HG03342 (cell line): ENCODE measurements around the gene EFCAB9.

Experiments used
- ATAC-seq: cut with Tn5 transposase; IDR thresholded peaks from one replicate; pipeline ENCODE4 v1.9.1; 2021; ENCODE audit warnings: mild to moderate bottlenecking, moderate library complexity; ENCODE audit not compliant: unreplicated experiment

Gene EFCAB9

GRCh38 chr5:172165465-172165864, 28.5 kb upstream of the EFCAB9 start:
- ATAC-seq, result no peak

DNA sequence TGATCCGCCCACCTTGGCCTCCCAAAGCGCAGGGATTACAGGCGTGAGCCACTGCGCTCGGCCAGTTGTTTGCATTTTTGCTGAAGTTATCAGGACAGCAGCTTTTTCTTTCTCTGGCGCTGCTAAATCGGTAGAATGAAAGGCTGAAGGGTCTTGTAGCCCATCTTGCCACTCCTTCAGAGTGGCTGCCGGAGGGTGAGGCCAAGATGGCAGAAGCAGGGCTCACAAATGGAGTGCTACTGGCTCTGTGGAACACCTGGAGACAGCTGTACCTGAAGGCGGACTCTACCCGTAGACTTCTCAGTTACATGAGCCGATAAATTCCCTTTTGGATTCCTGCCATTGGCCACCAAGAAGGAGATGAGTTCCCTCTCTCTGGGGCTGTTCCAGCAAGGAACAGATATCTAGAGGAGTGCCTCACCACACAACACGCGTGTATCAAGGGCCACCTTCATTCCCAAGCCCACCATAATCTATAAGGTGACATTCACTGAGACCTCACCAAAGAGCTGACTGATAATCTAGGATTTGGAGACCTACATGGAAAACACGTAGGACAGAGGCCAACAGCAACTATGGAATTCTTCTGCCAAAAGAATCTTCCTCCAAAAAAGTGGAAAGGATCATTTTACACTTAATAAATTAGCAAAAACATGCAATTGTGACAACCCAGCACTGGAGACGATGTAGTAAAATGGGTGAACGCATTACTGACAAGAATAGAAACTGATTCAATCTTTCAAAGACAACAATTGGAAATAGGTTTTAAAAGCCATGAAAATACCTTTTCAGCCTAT, 27.7 kb upstream of the EFCAB9 start:
- ATAC-seq, result no peak

DNA sequence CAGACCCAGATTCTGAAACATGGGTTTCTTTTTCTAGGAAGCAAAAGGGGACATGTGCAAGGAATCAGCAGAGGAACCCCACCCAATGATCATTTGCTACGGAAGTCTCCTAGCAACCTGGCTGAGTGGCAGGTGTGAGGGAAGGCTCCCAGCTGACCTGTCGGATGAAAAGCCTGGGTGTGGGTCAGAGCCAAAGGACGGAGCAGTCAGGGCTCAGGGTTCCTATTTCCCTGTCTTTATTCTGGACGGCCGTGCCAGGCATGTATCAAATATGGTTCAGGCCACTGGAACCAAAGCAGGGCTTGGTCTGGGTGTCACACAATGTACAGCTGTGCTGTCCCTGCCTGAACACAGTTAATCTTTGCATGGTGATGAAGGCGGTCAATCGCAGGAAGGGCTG, 26.1 kb upstream of the EFCAB9 start:
- ATAC-seq, result no peak

DNA sequence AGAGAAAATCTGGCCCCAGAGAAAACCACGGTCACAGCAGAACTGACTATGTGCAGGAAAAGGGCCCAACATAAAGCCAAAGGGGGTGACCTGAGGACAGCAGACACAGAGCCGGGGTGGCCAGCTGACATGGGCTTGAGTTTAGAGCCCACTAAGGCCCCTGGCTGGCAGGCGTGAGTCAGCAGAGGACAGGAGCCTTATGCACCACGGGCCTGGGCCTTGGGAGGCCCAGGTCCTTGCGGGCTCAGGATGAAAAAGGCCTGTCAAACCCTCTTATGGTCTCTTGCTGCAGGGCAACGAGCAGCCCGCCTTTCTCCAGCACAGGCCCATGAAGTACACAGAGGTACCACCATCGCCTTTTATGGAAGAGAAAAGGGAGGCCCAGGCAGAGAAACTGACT, 25.7 kb upstream of the EFCAB9 start:
- ATAC-seq, result no peak

DNA sequence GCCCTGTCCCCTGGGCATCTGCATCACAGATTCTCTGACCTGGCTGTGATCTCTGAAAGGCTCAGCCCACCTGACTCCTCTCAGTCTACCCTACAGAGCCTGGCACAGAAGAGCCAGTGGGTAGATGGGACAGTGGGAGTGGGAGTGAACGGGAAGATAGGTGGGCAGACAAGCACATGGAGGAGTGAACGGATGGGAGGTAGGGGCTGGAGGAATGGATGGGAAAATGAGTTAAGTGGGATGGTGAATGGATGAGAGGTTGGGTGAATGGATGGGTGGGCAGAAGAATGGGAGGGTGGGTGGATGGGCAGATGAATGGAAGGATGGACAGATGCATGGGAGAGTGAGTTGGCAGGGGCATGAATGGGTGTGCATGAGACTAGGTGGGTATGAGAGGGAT, 24.8 kb upstream of the EFCAB9 start:
- ATAC-seq, result no peak

DNA sequence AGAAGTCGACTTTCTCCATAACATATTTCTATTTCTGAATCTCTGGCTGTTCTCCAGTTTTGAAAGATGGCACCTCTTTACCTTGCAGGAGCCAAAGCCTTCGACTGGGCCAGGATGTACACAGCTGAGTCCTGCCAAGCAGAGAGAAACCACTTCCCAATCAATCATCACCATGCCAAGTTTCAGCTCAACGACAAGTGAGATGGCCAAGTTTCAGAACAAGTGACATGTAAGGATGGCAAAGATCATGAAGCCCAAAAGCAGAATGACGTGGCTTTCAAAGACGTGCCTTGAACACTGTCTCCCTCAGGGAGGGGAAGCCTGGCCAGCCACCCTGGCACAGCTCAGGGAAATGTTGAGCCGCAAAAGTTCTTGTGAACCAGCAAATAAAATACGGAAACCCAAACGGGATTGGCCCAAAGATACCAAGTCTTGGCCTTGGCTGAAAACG, 23.7 kb upstream of the EFCAB9 start:
- no peak for ATAC-seq

DNA sequence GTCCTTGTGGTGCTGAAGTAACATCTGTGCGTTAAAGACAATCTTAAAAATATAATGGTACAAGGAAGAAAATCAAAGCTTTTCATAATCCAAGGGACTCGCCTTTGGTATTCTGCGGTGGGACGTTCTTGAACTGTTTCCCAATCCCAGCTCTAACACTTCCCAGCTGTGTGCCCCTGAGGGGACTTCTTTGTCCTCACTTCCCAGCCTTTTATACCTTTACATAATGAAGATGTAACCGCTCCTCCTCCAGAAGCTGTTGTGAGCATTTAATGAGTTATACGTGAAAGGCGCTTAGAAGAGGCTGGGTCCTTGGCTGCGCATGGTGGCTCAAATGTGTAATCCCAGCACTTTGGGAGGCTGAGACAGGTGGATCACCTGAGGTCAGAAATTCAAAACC, 22.9 kb upstream of the EFCAB9 start:
- ATAC-seq, result no peak

- ATAC-seq, result no peak
These were observed 20.9 kb upstream of the EFCAB9 start for GRCh38 chr5:172172912-172173563.

- ATAC-seq, result no peak
These were observed 20.3 kb upstream of the EFCAB9 start for GRCh38 chr5:172173564-172174153.

- ATAC-seq, result peak; percentile 40
These were observed 18.7 kb upstream of the EFCAB9 start for GRCh38 chr5:172175263-172175719.

GRCh38 chr5:172177176-172177575, 16.8 kb upstream of the EFCAB9 start:
- ATAC-seq, result no peak

DNA sequence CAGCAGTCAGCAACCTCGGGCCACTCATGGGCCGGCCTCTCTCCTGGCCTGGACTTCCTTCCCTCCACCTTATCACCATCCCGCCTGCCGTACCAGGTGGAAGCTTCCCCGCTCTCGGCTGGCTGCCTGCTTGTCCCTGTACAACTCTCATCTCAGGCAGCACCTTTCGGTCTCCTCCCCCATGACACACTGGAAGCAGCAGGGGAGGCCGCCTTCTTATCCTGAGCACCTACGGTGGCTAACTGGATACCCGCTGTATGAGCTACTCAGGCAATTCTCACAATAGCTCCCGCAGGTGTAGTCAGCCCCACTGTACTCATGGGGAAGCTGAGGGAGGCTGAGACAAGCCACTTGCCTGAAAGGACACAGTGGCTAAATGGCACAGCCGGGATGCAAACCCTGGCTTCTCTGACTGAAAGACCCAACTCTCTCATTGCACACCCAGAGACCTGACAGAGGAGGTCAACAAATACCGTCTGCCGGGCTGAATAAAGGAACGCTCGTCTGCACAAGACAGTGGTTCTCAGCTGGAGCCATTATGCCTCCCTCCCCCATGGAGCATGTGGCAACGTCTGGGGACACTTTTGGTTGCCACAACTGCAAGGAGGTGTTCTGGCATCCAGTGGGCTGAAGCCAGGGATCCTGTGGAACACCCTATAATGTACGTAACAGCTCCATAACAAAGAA, 15.5 kb upstream of the EFCAB9 start:
- ATAC-seq, result no peak

GRCh38 chr5:172178991-172179989, 14.7 kb upstream of the EFCAB9 start:
- ATAC-seq, result no peak

GRCh38 chr5:172180936-172181335, 13.0 kb upstream of the EFCAB9 start:
- ATAC-seq, result no peak

- ATAC-seq, result no peak
These were observed 11.7 kb upstream of the EFCAB9 start for GRCh38 chr5:172182291-172182690.

- no peak for ATAC-seq
These were observed 10.1 kb upstream of the EFCAB9 start for GRCh38 chr5:172183881-172184280.

DNA sequence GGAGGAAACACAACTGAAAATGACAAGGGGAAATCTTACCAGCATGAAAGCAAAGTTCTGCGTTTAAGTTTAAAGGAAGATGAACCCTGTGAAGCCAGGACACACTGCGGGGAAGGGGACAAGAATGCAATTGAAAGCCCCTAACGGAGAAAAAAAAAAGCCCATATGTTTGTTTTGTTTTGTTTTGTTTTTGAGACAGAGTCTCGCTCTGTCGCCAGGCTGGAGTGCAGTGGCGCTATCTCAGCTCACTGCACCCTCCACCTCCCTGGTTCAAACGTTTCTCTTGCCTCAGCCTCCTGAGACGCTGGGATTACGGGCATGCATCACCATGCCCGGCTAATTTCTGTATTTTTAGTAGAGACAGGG, 8.9 kb upstream of the EFCAB9 start:
- no peak for ATAC-seq

GRCh38 chr5:172186114-172186695, 7.8 kb upstream of the EFCAB9 start:
- no peak for ATAC-seq

DNA sequence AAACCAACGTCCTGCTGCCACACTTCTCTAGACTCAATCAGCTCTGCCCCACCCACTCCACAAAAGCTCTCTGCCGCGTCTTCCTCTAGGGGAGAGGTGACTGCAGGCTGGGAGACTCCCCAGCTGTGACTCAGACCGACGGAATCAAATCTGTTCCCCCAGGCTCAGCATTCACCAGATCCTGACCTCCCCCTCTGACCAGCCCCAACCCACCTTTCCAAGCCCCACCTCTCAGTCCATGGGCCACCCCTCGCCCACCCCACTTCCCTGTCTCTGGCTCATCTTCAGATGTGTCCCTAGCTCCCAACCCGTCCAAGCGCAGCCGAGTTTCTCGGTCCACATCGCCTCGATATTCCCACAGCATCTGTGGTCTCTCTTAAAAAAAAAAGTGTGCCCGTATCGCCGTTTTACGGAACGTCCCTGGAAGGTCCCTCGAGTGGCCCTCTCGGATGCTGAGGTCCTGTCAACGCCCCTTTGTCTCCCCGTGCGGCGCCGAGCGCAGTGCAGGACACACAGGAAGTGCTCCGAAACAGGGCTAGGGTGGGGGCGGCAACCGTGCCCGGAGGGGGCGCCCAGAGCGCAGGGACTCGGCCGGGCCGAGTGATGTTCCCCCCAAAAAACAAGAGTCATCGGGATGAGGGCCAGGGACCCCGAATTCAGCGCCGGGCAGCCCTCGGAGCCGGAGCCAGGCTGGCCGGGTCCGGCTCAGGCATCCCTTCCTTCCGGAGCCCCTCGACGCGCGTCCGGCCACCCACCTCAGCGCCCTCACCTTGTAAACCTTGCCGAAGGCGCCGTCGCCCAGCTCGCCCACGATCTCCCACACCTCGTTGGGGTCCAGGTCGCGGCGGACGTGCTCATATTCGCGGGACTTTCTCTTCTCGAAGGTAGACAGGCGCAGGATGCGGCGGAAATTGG, 6.6 kb upstream of the EFCAB9 start:
- peak; percentile 20 for ATAC-seq
